HCT116 (cell line): ENCODE data around the gene FLCN. TPM values are rescaled to one million over a fixed set of nuclear protein-coding genes. Genes with fewer than 3 reads are reported as not detected.

Experiments used
- ATAC-seq: fragments of 200-7000 bp; cut with Tn5 transposase; 2 replicates; pipeline ENCODE4 v1.9.1; 2020; ENCODE audit warnings: mild to moderate bottlenecking, moderate library complexity
- BruUV-seq: library from RNA; stranded (reverse); fragments of 400-500 nt; replicated peaks from 2 replicates; lab custom pipeline; 2021; lab: Mats Ljungman, UMichigan
- CTCF ChIA-PET: fragments of 300-600 bp; sonication (Branson Sonifier 250); formaldehyde crosslinking; loops from one replicate; lab custom pipeline; 2021; ENCODE audit warnings: antibody characterized with exemption; lab: Charles Lee
- POLR2A ChIA-PET: fragments of 300-600, 350-600 bp; sonication (Branson Sonifier 250); formaldehyde crosslinking; loops from one replicate; lab custom pipeline; 2021; ENCODE audit warnings: antibody characterized with exemption; lab: Charles Lee
- RAD21 ChIA-PET, 2 experiments: fragments of 300-600 bp; sonication (Branson Sonifier 250); formaldehyde crosslinking; loops; one replicate each; lab custom pipeline; 2023; ENCODE audit warnings: low total read pairs in 2 of 2; ENCODE audit not compliant: uncharacterized antibody in 2 of 2, unreplicated experiment in 2 of 2, low non-redundant PET in 1 of 2; lab: Charles Lee
- DNase-seq: peaks from one replicate; pipeline ENCODE4 v3.0.0-alpha.2; 2010; ENCODE audit warnings: low read depth, low spot score
- H2AFZ ChIP-seq: fragments of 200-600 bp; shearing (Covaris generic), sonication (generic); 2 replicates; pipeline ENCODE4 v1.6.1; 2017; ENCODE audit warnings: low read depth, mixed run types, mixed read lengths, antibody characterized with exemption, low read length; ENCODE audit not compliant: poor library complexity, severe bottlenecking
- H3K27ac ChIP-seq: 2 replicates; pipeline ENCODE4 v1.5.1; 2012; ENCODE audit warnings: low read depth, low read length
- H3K27me3 ChIP-seq: fragments of 200-600 bp; sonication (generic); 2 replicates; pipeline ENCODE4 v1.6.1; 2016; ENCODE audit warnings: mixed run types, low read length, mixed read lengths; ENCODE audit not compliant: insufficient read depth
- H3K36me3 ChIP-seq, 2 experiments: fragments of 200-500 bp in 1 of 2; fragments of 200-600 bp in 1 of 2; sonication (Bioruptor generic) in 1 of 2; sonication (generic) in 1 of 2; 2 replicates each; pipeline versions ENCODE4 v1.5.1 to v1.6.1; 2014 to 2016; ENCODE audit warnings: low read length in 2 of 2, inconsistent platforms in 1 of 2, mixed read lengths in 1 of 2, mixed run types in 1 of 2; ENCODE audit not compliant: insufficient read depth in 2 of 2, control insufficient read depth in 1 of 2
- H3K4me1 ChIP-seq, 2 experiments: fragments of 200-600 bp in 1 of 2; sonication (generic) in 1 of 2; 2 replicates each; pipeline versions ENCODE4 v1.5.1 to v1.6.1; 2012 to 2017; ENCODE audit warnings: low read length in 2 of 2, inconsistent platforms in 1 of 2, mild to moderate bottlenecking in 1 of 2, mixed read lengths in 1 of 2, mixed run types in 1 of 2, moderate library complexity in 1 of 2; ENCODE audit not compliant: insufficient read depth in 2 of 2, control insufficient read depth in 1 of 2
- H3K4me2 ChIP-seq: fragments of 200-600 bp; sonication (generic); 2 replicates; pipeline ENCODE4 v1.6.1; 2017; ENCODE audit warnings: mixed run types, low read length, mixed read lengths
- H3K4me3 ChIP-seq, 2 experiments: fragments of 200-600 bp in 1 of 2; sonication (generic) in 1 of 2; replicated peaks in 1 of 2; 2 replicates each; pipeline ENCODE4 v1.5.1; 2011 to 2016; ENCODE audit warnings: low read length in 2 of 2, control low read depth in 1 of 2, low read depth in 1 of 2, mild to moderate bottlenecking in 1 of 2, mixed read lengths in 1 of 2, mixed run types in 1 of 2
- H3K79me2 ChIP-seq: fragments of 200-600 bp; sonication (generic); 2 replicates; pipeline ENCODE4 v1.6.1; 2017; ENCODE audit warnings: mild to moderate bottlenecking, mixed run types, low read length, moderate library complexity, mixed read lengths; ENCODE audit not compliant: insufficient read depth
- H3K9ac ChIP-seq: fragments of 200-600 bp; sonication (generic); 2 replicates; pipeline ENCODE4 v1.6.1; 2016; ENCODE audit warnings: low read length, mixed read lengths
- H3K9me2 ChIP-seq: fragments of 200-600 bp; sonication (generic), shearing (Covaris generic); 2 replicates; pipeline ENCODE4 v1.6.1; 2017; ENCODE audit warnings: mixed run types, mild to moderate bottlenecking, moderate library complexity; ENCODE audit not compliant: insufficient read depth
- H3K9me3 ChIP-seq, 2 experiments: fragments of 200-500 bp in 1 of 2; fragments of 200-600 bp in 1 of 2; sonication (Bioruptor generic) in 1 of 2; sonication (generic) in 1 of 2; 2 replicates each; pipeline ENCODE4 v1.6.1; 2014 to 2017; ENCODE audit warnings: low read length in 2 of 2, mixed read lengths in 2 of 2, inconsistent platforms in 1 of 2, low read depth in 1 of 2, mild to moderate bottlenecking in 1 of 2, mixed run types in 1 of 2, moderate library complexity in 1 of 2; ENCODE audit not compliant: control insufficient read depth in 1 of 2, insufficient read depth in 1 of 2
- H4K20me1 ChIP-seq: fragments of 200-600 bp; sonication (generic), shearing (Covaris generic); 2 replicates; pipeline ENCODE4 v1.6.1; 2017; ENCODE audit warnings: mixed run types, mild to moderate bottlenecking, moderate library complexity; ENCODE audit not compliant: insufficient read depth
- CEBPB ChIP-seq: IDR thresholded peaks from 2 replicates; pipeline ENCODE4 v1.6.1; 2012; ENCODE audit warnings: low read depth
- EGR1 ChIP-seq: IDR thresholded peaks from 2 replicates; pipeline ENCODE4 v1.6.1; 2012; ENCODE audit warnings: low read depth
- ELF1 ChIP-seq: IDR thresholded peaks from 2 replicates; pipeline ENCODE4 v1.6.1; 2012; ENCODE audit warnings: low read depth, borderline replicate concordance
- EZH2 ChIP-seq: fragments of 200-600 bp; sonication (generic); IDR thresholded peaks from 2 replicates; pipeline ENCODE4 v1.6.1; 2017; ENCODE audit warnings: antibody characterized with exemption, mixed run types
- EZH2phosphoT487 ChIP-seq: fragments of 200-600 bp; IDR thresholded peaks from 2 replicates; pipeline ENCODE4 v1.6.1; 2018; ENCODE audit warnings: antibody characterized with exemption, borderline replicate concordance
- MAX ChIP-seq: IDR thresholded peaks from 2 replicates; pipeline ENCODE4 v1.6.1; 2012
- RAD21 ChIP-seq: IDR thresholded peaks from 2 replicates; pipeline ENCODE4 v1.6.1; 2012; ENCODE audit warnings: low read depth, mild to moderate bottlenecking
- SRF ChIP-seq: IDR thresholded peaks from 2 replicates; pipeline ENCODE4 v1.6.1; 2012; ENCODE audit warnings: low read depth
- TCF7L2 ChIP-seq: IDR thresholded peaks from 2 replicates; pipeline ENCODE4 v1.7.0; 2011; ENCODE audit warnings: borderline replicate concordance, inconsistent platforms; ENCODE audit not compliant: insufficient read depth, insufficient read length; ENCODE audit errors: extremely low read depth
- YY1 ChIP-seq: IDR thresholded peaks from 2 replicates; pipeline ENCODE4 v1.6.1; 2011; ENCODE audit warnings: low read length, low read depth, moderate library complexity, mild to moderate bottlenecking; ENCODE audit not compliant: insufficient replicate concordance; ENCODE audit errors: extremely low read depth
- ZBTB33 ChIP-seq: IDR thresholded peaks from 2 replicates; pipeline ENCODE4 v1.6.1; 2011; ENCODE audit warnings: mild to moderate bottlenecking, low read length, moderate library complexity; ENCODE audit not compliant: insufficient replicate concordance; ENCODE audit errors: extremely low read depth
- ZNF274 ChIP-seq: fragments of 200-500 bp; sonication (Bioruptor generic); IDR thresholded peaks from 2 replicates; pipeline ENCODE4 v1.6.1; 2014; ENCODE audit warnings: mild to moderate bottlenecking, low read depth, low read length, inconsistent platforms
- intact Hi-C: fragments of 100-400 bp; cut with micrococcal nuclease; formaldehyde crosslinking; loops from 2 replicates; pipeline ENCODE4 v1.10.0; 2022
- total RNA-seq: library from RNA; stranded (reverse); gene quantifications from one replicate; pipeline ENCODE4 v1.2.1, GENCODE V29; 2021; ENCODE audit not compliant: unreplicated experiment
- TF ChIP-seq, protein P1 (sequence below): IDR thresholded peaks from 2 replicates; pipeline ENCODE4 v1.6.1; 2012
- TF ChIP-seq, protein P2 (sequence below), 3 experiments: fragments of 200-600 bp in 1 of 3; sonication (generic) in 1 of 3; IDR thresholded peaks in 2 of 3; conservative IDR thresholded peaks in 1 of 3; 2 replicates each; pipeline ENCODE4 v1.5.1; 2012 to 2017; ENCODE audit warnings: low read depth in 2 of 3, low read length in 2 of 3, antibody characterized with exemption in 1 of 3, borderline replicate concordance in 1 of 3, control low read depth in 1 of 3, mild to moderate bottlenecking in 1 of 3, mixed read lengths in 1 of 3, mixed run types in 1 of 3, moderate library complexity in 1 of 3; ENCODE audit not compliant: insufficient read depth in 1 of 3

The FLCN gene
- total RNA-seq, 1 experiment from 2014 or later = 23.7 TPM

GRCh38 chr17:17236295-17237025 is 508 bp downstream of the FLCN start:
- ATAC-seq = peak; percentile 29
- Histone ChIP-seq H3K36me3 (0 out of 4 replicates have a peak, but pooled peaks cover 0 to under 1% of the 10 kb centered on the region in 2 experiments), H3K9me2 (no peaks in the 10 kb centered on the region), H3K9ac (peak overlapping the region; percentile 92), H3K4me1 (peaks cover 8 to 21% of the 10 kb centered on the region in 2 experiments), H3K79me2 (peaks cover 28% of the 10 kb centered on the region), H3K9me3 (no peaks in the 10 kb centered on the region), H2AFZ (no peak overlapping the region), H3K4me3 (peak overlapping the region; percentile 95 to 96), H3K27me3 (no peaks in the 10 kb centered on the region), H3K27ac (peak overlapping the region; percentile 89; the same call in 1 of the 2 replicates), H3K4me2 (peak overlapping the region; percentile 100), H4K20me1 (no peaks in the 10 kb centered on the region)
- ChIA-PET POLR2A (no interaction called here), CTCF (interaction anchor here (1.0 kb wide), 1 partner anchor 33 kb away, joined by 3 read pairs; no protein-coding TSS in a partner anchor), RAD21 (no interaction called here)
- BruUV-seq = TSS peak; percentile 82
- TF ChIP-seq, protein P1, sequence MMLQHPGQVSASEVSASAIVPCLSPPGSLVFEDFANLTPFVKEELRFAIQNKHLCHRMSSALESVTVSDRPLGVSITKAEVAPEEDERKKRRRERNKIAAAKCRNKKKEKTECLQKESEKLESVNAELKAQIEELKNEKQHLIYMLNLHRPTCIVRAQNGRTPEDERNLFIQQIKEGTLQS = no peak
- TF ChIP-seq, protein P2, sequence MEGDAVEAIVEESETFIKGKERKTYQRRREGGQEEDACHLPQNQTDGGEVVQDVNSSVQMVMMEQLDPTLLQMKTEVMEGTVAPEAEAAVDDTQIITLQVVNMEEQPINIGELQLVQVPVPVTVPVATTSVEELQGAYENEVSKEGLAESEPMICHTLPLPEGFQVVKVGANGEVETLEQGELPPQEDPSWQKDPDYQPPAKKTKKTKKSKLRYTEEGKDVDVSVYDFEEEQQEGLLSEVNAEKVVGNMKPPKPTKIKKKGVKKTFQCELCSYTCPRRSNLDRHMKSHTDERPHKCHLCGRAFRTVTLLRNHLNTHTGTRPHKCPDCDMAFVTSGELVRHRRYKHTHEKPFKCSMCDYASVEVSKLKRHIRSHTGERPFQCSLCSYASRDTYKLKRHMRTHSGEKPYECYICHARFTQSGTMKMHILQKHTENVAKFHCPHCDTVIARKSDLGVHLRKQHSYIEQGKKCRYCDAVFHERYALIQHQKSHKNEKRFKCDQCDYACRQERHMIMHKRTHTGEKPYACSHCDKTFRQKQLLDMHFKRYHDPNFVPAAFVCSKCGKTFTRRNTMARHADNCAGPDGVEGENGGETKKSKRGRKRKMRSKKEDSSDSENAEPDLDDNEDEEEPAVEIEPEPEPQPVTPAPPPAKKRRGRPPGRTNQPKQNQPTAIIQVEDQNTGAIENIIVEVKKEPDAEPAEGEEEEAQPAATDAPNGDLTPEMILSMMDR (IDR thresholded peaks at IDR 0.05 in 2 of 3, conservative IDR thresholded peaks at IDR 0.05 in 1 of 3; ENCODE audit: borderline replicate concordance in 1 of 3, insufficient read depth in 1 of 3, low read depth in 2 of 3, low read length in 2 of 3) = no peak
- no peak for TF ChIP-seq ZNF274
- no peak for TF ChIP-seq ZBTB33
- TF ChIP-seq RAD21 = no peak
- no peak for TF ChIP-seq SRF
- TF ChIP-seq CEBPB = no peak
- no peak for TF ChIP-seq TCF7L2
- TF ChIP-seq YY1 = no peak
- TF ChIP-seq EZH2phosphoT487 = no peak
- TF ChIP-seq EGR1 = no peak
- TF ChIP-seq MAX = no peak
- TF ChIP-seq ELF1 = no peak
- no peak for TF ChIP-seq EZH2
- intact Hi-C loops = no loop called here
- DNase-seq = no peak
